GM12878 (cell line): ENCODE results near the gene SVIL. TPM values are rescaled to one million over a fixed set of nuclear protein-coding genes. Genes with fewer than 3 reads are reported as not detected.

ENCODE experiments used
- ATAC-seq: fragments of 200-7000 bp; cut with Tn5 transposase; 3 replicates; pipeline ENCODE4 v1.9.1; 2020; ENCODE audit warnings: mild to moderate bottlenecking, moderate library complexity
- BruUV-seq: library from RNA; stranded (reverse); fragments of 400-500 nt; replicated peaks from 2 replicates; lab custom pipeline; 2021; lab: Mats Ljungman, UMichigan
- CTCF ChIA-PET: fragments of 300-600 bp; sonication (Branson Sonifier 250); formaldehyde crosslinking; extraction: SDS; loops from one replicate; lab custom pipeline; 2021; ENCODE audit warnings: inconsistent platforms; lab: Yijun Ruan, JAX
- POLR2A ChIA-PET: fragments of 350-600 bp; formaldehyde crosslinking; extraction: SDS; loops from one replicate; lab custom pipeline; 2021; ENCODE audit warnings: inconsistent platforms; lab: Charles Lee
- RAD21 ChIA-PET: fragments of 300-600 bp; sonication (Branson Sonifier 250); formaldehyde crosslinking; loops from one replicate; lab custom pipeline; 2023; ENCODE audit warnings: antibody characterized with exemption; ENCODE audit not compliant: unreplicated experiment; lab: Charles Lee
- SMC1A ChIA-PET: fragments of 300-600 bp; sonication (Branson Sonifier 250); formaldehyde crosslinking; loops from one replicate; lab custom pipeline; 2023; ENCODE audit not compliant: unreplicated experiment, uncharacterized antibody; lab: Charles Lee
- DNase-seq: peaks from one replicate; pipeline ENCODE4 v3.0.0-alpha.2; 2011; ENCODE audit warnings: low read depth, low spot score
- FAIRE-seq: peaks from 3 replicates; lab custom pipeline; 2011; peaks lifted over from hg19 to GRCh38; lab: Jason Lieb, UNC
- H2AFZ ChIP-seq: 2 replicates; pipeline ENCODE4 v1.6.0; 2011; ENCODE audit warnings: low read depth, low read length, control low read depth; ENCODE audit not compliant: control insufficient read depth
- H3K27ac ChIP-seq: 2 replicates; pipeline ENCODE4 v1.5.1; 2011; ENCODE audit warnings: control low read depth; ENCODE audit not compliant: control insufficient read depth, insufficient read depth
- H3K27me3 ChIP-seq, 2 experiments: replicated peaks in 1 of 2; 2 replicates each; pipeline versions ENCODE4 v1.6.0 to v1.6.1; 2011; ENCODE audit warnings: low read length in 1 of 2; ENCODE audit not compliant: control insufficient read depth in 2 of 2, insufficient read depth in 2 of 2
- H3K36me3 ChIP-seq, 2 experiments: 2 replicates each; pipeline ENCODE4 v1.5.1; 2011; ENCODE audit warnings: low read length in 1 of 2; ENCODE audit not compliant: control insufficient read depth in 2 of 2, insufficient read depth in 2 of 2
- H3K4me1 ChIP-seq: 2 replicates; pipeline ENCODE4 v1.6.1; 2011; ENCODE audit warnings: mild to moderate bottlenecking, low read length, moderate library complexity, mixed read lengths; ENCODE audit not compliant: control insufficient read depth, insufficient read depth
- H3K4me2 ChIP-seq: 2 replicates; pipeline ENCODE4 v1.6.0; 2011; ENCODE audit warnings: control low read depth; ENCODE audit not compliant: control insufficient read depth, insufficient read depth
- H3K4me3 ChIP-seq: fragments of 200-600 bp; sonication (generic); 2 replicates; pipeline ENCODE4 v1.5.1; 2016
- H3K79me2 ChIP-seq: 2 replicates; pipeline ENCODE4 v1.6.0; 2011; ENCODE audit warnings: low read length; ENCODE audit not compliant: control insufficient read depth, insufficient read depth
- H3K9ac ChIP-seq: 2 replicates; pipeline ENCODE4 v1.8.0; 2011; ENCODE audit warnings: low read length, control low read depth, mixed read lengths; ENCODE audit not compliant: control insufficient read depth, insufficient read depth
- H3K9me3 ChIP-seq: replicated peaks from 3 replicates; pipeline ENCODE4 v1.5.1; 2011; ENCODE audit warnings: mild to moderate bottlenecking, low read length; ENCODE audit not compliant: control insufficient read depth, insufficient read depth
- H4K20me1 ChIP-seq: 2 replicates; pipeline ENCODE4 v1.6.0; 2011; ENCODE audit not compliant: control insufficient read depth, insufficient read depth
- BMI1 ChIP-seq: fragments of 450-650 bp; IDR thresholded peaks from 2 replicates; pipeline ENCODE4 v1.6.1; 2016; ENCODE audit warnings: mild to moderate bottlenecking, moderate library complexity, borderline replicate concordance
- CBX3 ChIP-seq: fragments of 200-600 bp; sonication (generic); IDR thresholded peaks from 2 replicates; pipeline ENCODE4 v1.6.1; 2016; ENCODE audit warnings: low read depth, borderline replicate concordance
- FOS ChIP-seq: IDR thresholded peaks from 3 replicates; pipeline ENCODE4 v1.6.1; 2011; ENCODE audit warnings: borderline replicate concordance; ENCODE audit not compliant: insufficient read length; ENCODE audit errors: extremely low read depth
- FOXM1 ChIP-seq: IDR thresholded peaks from 2 replicates; pipeline ENCODE4 v1.6.1; 2012; ENCODE audit warnings: low read depth, mild to moderate bottlenecking, inconsistent platforms, low read length, moderate library complexity
- HCFC1 ChIP-seq: fragments of 150-350 bp; IDR thresholded peaks from 2 replicates; pipeline ENCODE4 v1.6.1; 2014; ENCODE audit warnings: low read length
- KLF5 ChIP-seq: fragments of 450-650 bp; IDR thresholded peaks from 2 replicates; pipeline ENCODE4 v1.6.1; 2014; ENCODE audit warnings: mild to moderate bottlenecking; ENCODE audit not compliant: partially characterized antibody
- MEF2B ChIP-seq: fragments of 450-650 bp; IDR thresholded peaks from 2 replicates; pipeline ENCODE4 v1.6.1; 2018; ENCODE audit warnings: mild to moderate bottlenecking, moderate library complexity; ENCODE audit not compliant: partially characterized antibody, poor library complexity, severe bottlenecking
- MLLT1 ChIP-seq: fragments of 450-650 bp; IDR thresholded peaks from 2 replicates; pipeline ENCODE4 v1.6.1; 2016; ENCODE audit warnings: mild to moderate bottlenecking
- NFYA ChIP-seq: IDR thresholded peaks from 2 replicates; pipeline ENCODE4 v1.6.1; 2011; ENCODE audit warnings: low read depth, mild to moderate bottlenecking, low read length, improper control_type of control experiment, borderline replicate concordance
- PAX8 ChIP-seq: fragments of 450-650 bp; IDR thresholded peaks from 2 replicates; pipeline ENCODE4 v1.6.1; 2017; ENCODE audit warnings: mild to moderate bottlenecking, moderate library complexity
- RELB ChIP-seq: fragments of 450-650 bp; IDR thresholded peaks from 2 replicates; pipeline ENCODE4 v1.6.1; 2017; ENCODE audit warnings: low read depth, mild to moderate bottlenecking, moderate library complexity
- SMARCA5 ChIP-seq: fragments of 450-650 bp; IDR thresholded peaks from 2 replicates; pipeline ENCODE4 v1.6.1; 2017; ENCODE audit warnings: mild to moderate bottlenecking
- SPI1 ChIP-seq: IDR thresholded peaks from 2 replicates; pipeline ENCODE4 v1.6.1; 2011; ENCODE audit warnings: low read depth, mild to moderate bottlenecking, low read length, moderate library complexity, borderline replicate concordance; ENCODE audit not compliant: insufficient read depth
- USF2 ChIP-seq: IDR thresholded peaks from 2 replicates; pipeline ENCODE4 v1.6.1; 2011; ENCODE audit warnings: low read depth, low read length, improper control_type of control experiment, borderline replicate concordance
- ZNF207 ChIP-seq: fragments of 450-650 bp; IDR thresholded peaks from 2 replicates; pipeline ENCODE4 v1.6.1; 2014; ENCODE audit warnings: antibody characterized with exemption, mild to moderate bottlenecking, borderline replicate concordance
- ZNF384 ChIP-seq: IDR thresholded peaks from 2 replicates; pipeline ENCODE4 v1.6.1; 2012; ENCODE audit warnings: low read depth, mild to moderate bottlenecking, low read length, improper control_type of control experiment, borderline replicate concordance
- ZNF592 ChIP-seq: fragments of 450-650 bp; IDR thresholded peaks from 2 replicates; pipeline ENCODE4 v1.6.1; 2017; ENCODE audit warnings: mild to moderate bottlenecking, moderate library complexity
- WGBS: methylation state at CpG from one replicate; pipeline ENCODE4 v1.1.6; 2016; ENCODE audit warnings: low lambda C conversion rate; ENCODE audit not compliant: insufficient replicate concordance, insufficient coverage; ENCODE audit errors: missing lambda C conversion rate; 5-methylcytosine and 5-hydroxymethylcytosine counted together
- in situ Hi-C: fragments of 300-500 bp; cut with MboI; formaldehyde crosslinking; loops from 9 replicates; pipeline ENCODE4 v1.14.3; 2018; ENCODE audit warnings: mixed read lengths
- intact Hi-C: fragments of 100-400 bp; cut with micrococcal nuclease; formaldehyde crosslinking; loops from one replicate; pipeline ENCODE4 v1.14.2; 2022; ENCODE audit not compliant: unreplicated experiment
- polyA plus RNA-seq, 11 experiments: library from polyadenylated mRNA; depleted of rRNA in 4 of 11; unstranded in 6 of 11; stranded (reverse) in 5 of 11; fragments of >200 nt; fragmentation: Nextera tagmentation in 4 of 11; fragmentation: Illumina TruSeq in 1 of 11; extraction: Ambion mirVana in 4 of 11; extraction: Trizol in 1 of 11; gene quantifications; 1 replicate in 1 of 11; 2 replicates in 10 of 11; pipeline versions ENCODE4 v1.2.1 to v1.2.3, GENCODE V29; 2011 to 2016; ENCODE audit warnings: inconsistent platforms in 2 of 11, missing spikeins in 2 of 11, low read depth in 1 of 11
- total RNA-seq, 4 experiments: library from RNA; depleted of rRNA in 3 of 4; stranded (reverse); fragments of >200 nt in 3 of 4; fragmentation: Illumina TruSeq in 1 of 4; extraction: Trizol in 1 of 4; gene quantifications; 2 replicates each; pipeline versions ENCODE4 v1.2.1 to v1.2.3, GENCODE V29; 2013 to 2021

SVIL gene
- total and polyA plus RNA-seq, 10 of the 15 experiments (the other 5 are each of a cell fraction or from before 2014, with no cell fraction given), result 0.22 to 1.9 (median 0.87) TPM

GRCh38 chr10:29598851-29599311 lies 35.9 kb downstream of the SVIL start:
- no TSS peak for BruUV-seq
- H3K4me3 ChIP-seq, result no peak overlapping the region
- H3K9me3 ChIP-seq, result no peaks in the 10 kb centered on the region
- no peak overlapping the region for H3K27ac ChIP-seq
- RAD21 ChIA-PET, result no interaction called here
- H3K4me2 ChIP-seq, result no peak overlapping the region
- ATAC-seq (peak; percentile 42), FAIRE-seq (no peak), DNase-seq (no peak)
- H4K20me1 ChIP-seq, result no peaks in the 10 kb centered on the region
- CTCF ChIA-PET, result interaction anchor here (0.8 kb wide), 1 partner anchor 20 kb away, joined by 4 read pairs; no protein-coding TSS in a partner anchor
- in situ Hi-C loops, result no loop called here
- POLR2A ChIA-PET, result no interaction called here
- H3K9ac ChIP-seq, result no peak overlapping the region
- H3K79me2 ChIP-seq, result no peaks in the 10 kb centered on the region
- SMC1A ChIA-PET, result interaction anchor here (0.8 kb wide), 2 partner anchors 19 to 48 kb away, joined by 3 read pairs; no protein-coding TSS in a partner anchor
- no peaks in the 10 kb centered on the region for H3K4me1 ChIP-seq
- WGBS, result 51% methylated on average over 6 of the region's 6 CpGs
- no peaks in the 10 kb centered on the region for H3K36me3 ChIP-seq
- no peak overlapping the region for H2AFZ ChIP-seq
- no peaks in the 10 kb centered on the region for H3K27me3 ChIP-seq
- intact Hi-C loops, result no loop called here
- TF ChIP-seq SMARCA5 (no peak), ZNF207 (no peak), HCFC1 (no peak), RELB (no peak), KLF5 (no peak), MLLT1 (no peak), USF2 (no peak), ZNF384 (no peak), NFYA (no peak), FOS (no peak), FOXM1 (no peak), ZNF592 (no peak), CBX3 (no peak), BMI1 (no peak), SPI1 (no peak), PAX8 (no peak), MEF2B (no peak)
